ENCODE data around the gene EIF4H.

DNA sequence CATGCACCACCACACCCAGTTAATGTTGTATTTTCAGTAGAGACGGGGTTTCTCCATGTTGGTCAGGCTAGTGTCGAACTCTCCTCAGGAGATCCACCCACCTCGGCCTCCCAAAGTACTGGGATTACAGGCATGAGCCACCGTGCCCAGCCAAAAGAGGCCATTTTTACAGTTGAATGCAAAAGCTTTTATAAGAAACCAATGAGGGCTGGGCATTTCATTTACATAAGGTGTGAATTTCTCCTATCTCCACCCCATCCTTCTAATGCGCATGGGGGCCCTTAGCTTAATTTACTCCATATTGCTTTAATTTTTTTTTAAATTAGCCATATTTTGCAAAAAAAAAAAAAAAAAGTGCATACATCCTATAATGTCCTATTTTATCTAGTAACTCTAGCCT, 25.1 kb upstream of the EIF4H start:
- TF ChIP-seq, protein P1, sequence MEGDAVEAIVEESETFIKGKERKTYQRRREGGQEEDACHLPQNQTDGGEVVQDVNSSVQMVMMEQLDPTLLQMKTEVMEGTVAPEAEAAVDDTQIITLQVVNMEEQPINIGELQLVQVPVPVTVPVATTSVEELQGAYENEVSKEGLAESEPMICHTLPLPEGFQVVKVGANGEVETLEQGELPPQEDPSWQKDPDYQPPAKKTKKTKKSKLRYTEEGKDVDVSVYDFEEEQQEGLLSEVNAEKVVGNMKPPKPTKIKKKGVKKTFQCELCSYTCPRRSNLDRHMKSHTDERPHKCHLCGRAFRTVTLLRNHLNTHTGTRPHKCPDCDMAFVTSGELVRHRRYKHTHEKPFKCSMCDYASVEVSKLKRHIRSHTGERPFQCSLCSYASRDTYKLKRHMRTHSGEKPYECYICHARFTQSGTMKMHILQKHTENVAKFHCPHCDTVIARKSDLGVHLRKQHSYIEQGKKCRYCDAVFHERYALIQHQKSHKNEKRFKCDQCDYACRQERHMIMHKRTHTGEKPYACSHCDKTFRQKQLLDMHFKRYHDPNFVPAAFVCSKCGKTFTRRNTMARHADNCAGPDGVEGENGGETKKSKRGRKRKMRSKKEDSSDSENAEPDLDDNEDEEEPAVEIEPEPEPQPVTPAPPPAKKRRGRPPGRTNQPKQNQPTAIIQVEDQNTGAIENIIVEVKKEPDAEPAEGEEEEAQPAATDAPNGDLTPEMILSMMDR (IDR thresholded peaks at IDR 0.05; ENCODE audit: low read depth, low read length, poor library complexity, severe bottlenecking), result no peak
- no peak for TF ChIP-seq EZH2phosphoT487 (IDR thresholded peaks at IDR 0.05; ENCODE audit: borderline replicate concordance, low read length)

All from DOHH2 (cell line).